Measurements from ENCODE around the gene ZRANB2.

GRCh38 chr1:71026093-71026492 is 54.7 kb downstream of the ZRANB2 start:
- TF ChIP-seq POLR2A (IDR thresholded peaks at IDR 0.05) (no peak), CTCF (IDR thresholded peaks at IDR 0.05) (no peak)
